HG03175 (cell line): ENCODE results near the gene NEURL1B.

Experiments
- ATAC-seq: cut with Tn5 transposase; IDR thresholded peaks from one replicate; pipeline ENCODE4 v1.9.1; 2021; ENCODE audit warnings: mild to moderate bottlenecking, moderate library complexity; ENCODE audit not compliant: unreplicated experiment

The NEURL1B gene

DNA sequence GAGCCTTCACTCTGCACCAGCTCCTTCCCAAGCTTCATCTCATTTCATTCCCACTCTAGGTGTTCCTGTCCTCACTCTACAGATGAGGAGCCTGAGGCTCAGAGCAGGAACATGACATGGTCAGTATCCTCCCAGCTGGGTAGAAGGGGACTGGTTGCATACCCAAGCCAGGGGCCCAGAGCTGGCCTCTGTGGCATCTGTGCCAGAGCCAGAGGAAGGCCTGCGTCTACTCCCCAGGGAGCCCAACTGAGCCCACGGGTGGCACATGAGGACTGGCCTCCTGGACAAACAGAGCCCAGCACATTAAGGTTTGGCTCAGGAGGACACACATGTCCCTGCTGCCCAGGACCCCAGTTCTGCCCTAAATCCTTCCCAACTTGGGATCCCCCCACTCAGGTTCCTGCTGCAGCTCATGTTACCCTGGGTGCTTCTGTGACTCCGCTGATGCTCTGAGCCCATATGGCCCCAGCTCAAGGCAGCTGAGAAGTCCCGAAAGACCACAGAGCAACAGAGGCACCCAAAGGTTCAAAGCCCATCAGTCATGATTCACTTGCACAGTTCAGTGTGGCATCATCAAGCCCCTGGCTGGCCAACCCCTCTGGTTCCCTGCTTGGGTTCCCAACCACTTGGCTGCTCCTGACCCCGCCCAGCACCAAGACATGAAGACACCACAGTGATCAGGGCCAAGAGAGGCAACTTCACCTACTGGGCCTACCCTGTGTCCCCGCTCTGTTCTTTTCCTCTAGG lies 8.5 kb upstream of the NEURL1B start:
- no peak for ATAC-seq

DNA sequence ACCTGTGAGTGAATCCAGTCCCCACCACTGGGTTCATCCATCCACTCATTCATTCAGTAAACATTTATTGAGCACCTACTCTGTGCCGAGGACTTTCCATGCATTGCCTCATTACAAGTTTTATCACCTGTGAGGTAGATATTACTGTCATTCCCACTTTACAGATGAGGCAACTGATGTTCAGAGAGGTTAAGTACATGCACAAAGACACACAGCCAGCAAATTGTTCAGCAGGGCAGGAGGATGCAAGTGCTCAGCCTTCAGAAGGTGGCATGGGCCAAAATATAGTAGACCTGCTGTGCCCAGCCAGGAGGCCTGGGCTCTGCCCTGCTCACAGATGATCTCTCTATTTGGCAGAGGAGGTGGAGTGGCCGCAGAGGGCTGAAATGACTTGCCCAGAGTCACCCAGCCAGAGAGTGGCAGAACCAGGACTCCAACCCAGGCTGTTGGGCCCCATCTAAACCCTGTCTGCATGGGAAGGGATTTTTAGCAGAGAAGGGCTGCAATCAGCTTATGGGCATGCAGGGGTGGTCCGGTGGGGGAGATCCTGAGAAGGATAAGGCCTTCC lies 7.6 kb upstream of the NEURL1B start:
- ATAC-seq: no peak

DNA sequence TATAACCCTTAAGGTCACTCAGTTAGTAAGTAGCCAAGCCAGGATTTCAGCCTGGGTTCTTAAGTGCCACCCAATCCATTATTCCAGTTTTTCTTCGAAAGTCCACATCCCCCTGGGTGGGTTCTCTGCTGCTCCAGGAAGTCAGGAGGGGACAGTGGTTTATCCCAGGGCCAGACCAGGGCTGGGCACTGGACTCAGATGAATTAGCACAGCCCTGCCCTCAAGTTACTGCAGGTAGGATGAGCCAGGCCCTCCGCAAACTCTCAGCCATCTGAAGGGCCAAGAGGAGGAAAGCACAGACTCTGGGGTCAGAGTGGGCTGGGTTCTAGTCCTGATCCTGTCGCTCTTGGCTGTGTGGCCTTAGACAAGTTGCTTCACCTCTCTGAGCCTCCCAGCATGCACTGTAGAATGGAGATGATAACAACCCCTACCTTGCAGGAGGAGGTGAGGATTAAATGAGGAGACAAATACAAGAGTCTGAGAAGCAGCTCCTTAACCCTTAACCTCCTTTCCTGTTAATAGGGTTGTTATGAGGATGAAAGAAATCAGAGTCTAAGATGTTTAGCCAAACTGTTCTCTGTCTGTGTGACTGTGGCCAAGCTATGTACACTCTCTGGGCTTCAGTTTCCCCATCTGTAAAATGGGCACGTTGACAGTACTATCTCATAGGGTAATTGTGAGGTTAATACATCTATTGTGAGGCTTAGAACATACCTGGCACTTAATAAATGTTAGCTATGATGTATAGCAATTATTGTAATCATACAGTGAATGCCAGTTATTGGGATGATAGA lies 6.8 kb upstream of the NEURL1B start:
- ATAC-seq: no peak

DNA sequence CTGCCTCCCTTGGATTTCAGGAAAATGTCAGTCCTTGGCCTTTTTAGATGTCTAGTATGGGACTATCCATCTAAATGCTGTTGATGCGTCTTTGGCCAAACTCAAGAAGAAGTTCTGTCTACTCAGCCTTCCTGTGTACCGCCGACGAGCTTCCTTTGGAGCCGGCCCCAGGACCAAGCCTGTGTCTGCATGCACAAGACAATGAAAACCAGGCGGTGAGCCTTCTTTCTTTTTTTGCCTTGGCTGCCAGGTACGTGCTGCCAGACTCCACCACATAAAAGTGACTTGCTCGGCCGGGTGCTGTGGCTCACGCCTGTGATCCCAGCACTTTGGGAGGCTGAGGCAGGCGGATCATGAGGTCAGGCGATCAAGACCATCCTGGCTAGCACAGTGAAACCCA lies 6.0 kb upstream of the NEURL1B start:
- ATAC-seq: no peak

DNA sequence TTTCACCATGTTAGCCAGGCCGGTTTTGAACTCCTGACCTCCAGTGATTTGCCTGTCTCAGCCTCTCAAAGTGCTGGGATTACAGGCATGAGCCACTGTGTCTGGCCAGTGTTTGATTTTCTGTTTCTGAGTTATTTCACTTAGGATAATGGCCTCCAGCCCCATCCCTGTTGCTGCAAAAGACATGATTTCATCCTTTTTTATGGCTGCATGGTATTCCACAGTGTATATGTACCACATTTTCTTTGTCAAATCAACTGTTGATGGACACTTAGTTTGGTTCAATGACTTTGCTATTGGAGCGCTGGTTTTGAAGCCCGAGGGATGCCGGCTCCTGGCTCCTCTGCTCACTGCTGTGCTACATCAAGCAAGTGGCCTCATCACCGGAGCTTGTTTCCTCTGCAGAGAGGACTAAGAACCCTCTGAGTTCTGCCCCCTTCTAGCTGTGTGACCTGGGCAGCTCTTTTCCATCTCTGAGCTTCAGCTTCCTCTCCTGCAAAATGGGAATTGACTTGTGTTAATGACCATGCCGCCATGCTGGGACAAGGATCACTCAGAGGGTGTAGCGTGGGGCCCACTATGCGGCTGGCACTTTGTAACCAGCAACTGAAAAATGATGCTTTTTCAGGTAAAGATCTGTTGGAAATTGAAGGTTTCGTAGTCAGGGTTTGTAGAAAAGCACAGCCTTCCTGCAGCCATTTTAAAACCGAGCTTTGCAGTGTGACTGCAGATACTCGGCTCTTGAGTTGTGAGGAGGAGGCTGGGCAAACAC lies 4.6 kb upstream of the NEURL1B start:
- no peak for ATAC-seq

DNA sequence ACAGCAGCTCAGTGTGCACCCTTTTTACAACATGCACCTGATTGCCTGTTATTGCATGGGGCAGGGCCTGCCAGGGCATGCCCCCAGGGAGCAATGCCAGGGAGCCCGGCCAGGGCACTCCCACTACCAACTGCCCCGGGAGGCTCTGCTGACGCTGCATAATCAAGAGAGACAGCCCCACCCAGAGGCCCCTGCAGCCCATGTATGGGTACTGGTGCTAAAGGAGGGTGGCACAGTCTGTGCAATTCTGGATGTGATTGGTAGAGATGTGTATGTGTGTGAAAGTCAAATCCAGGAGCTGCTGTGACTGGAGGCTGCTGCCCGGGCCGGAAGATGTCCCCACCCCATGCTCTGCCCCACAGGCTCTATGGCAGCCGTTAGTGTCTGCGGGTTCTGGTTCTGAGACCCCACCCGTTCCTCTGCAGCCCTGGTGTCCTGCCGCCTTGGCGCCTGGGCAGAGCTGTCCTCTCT lies 3.9 kb upstream of the NEURL1B start:
- ATAC-seq: no peak

DNA sequence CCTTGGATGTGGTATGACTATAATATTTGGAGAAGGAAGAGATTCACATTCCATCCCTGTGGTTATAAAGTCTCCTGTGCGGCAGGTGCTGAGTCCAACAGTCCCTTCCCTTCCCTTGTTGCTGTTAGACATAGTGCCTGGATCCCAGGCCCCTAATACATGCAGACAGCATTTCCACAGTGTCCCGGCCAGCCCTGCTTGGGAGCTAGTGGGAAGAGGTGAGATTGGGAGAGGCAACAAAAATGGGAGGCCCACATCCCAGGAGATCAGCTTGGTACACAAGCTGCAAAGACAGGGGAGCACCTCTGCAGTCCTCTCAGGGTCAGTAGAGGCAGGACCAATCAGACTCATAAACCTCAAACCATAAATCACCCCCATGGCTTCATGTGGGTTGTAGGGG lies 3.3 kb upstream of the NEURL1B start:
- no peak for ATAC-seq

DNA sequence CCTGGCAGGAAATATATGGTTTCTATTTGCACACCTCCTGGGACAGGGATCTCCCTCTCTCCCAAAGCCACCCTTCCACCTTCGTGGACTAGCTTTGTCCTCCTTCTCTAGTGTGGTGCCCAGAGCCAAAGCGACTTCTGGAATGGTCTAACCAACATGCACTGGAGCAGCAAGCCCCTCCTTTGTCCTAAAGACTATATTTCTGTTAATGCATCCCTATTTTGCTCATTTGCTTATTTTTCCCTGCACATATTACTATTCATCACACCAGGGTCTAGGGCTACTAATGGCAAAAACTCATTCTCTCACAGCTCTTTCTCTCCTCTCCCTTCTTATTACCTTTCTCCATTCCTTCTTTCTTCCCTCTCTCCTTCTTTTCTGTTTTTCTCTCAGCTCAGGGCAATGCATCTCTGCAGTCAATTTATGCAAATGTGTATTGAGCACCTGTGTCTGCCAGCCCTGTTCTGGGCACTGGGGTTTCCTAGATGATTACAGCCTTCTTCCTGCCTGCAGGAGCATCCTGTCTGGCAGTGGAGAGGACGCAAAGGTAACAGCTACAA lies 2.8 kb upstream of the NEURL1B start:
- ATAC-seq: no peak

DNA sequence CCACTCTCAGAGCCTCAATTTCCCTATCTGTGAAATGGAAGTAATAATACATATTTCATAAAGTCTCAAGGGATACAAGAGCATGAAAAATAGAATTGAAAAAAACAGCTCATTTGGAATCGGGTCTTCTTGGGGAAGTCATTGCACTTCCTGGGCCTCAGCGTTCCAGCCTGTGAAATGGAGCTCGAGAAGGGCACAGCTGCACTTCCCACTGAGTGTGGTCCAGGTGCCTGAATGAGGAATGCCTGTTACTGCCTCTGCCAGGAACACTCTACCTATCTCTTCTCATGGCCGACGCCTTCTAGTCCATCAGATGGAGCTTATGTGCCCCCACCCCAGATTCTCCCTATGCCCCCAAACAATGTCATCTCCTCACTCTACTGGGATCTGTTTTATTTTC lies 924 bp upstream of the NEURL1B start:
- no peak for ATAC-seq

DNA sequence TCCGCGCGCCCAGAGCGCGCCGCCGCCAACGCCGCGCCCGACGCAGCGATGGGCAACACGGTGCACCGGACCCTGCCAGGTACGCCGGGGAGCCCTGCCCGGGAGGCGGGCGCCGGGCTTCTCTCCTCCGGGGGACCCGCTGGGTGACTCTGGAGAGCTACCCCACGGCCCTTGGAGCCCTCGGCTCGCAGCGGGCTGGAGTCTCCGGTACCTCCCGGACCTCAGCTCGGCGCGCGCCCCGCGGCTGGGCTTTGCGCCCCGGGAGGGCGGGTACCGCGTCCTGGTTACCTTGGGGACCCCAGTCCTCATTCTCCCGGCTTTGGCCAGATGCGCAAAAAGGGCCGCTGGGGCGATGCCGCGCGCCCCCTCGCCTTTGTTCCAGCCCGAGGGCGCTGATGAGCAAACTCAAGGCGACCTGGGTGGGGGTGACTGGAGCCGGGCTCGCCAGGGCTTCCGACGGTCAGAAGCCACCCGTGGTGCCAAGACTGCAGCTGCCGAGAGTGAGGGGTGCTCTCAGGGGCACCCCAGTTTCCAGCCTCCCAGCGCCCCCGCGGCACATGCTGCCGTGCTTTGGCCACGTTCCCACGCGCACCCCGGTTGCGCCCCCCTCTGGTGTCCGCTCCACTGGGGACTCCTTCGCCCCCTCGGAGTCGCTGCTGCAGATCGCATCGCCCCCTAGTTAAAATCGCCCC lies 442 bp downstream of the NEURL1B start:
- no peak for ATAC-seq

DNA sequence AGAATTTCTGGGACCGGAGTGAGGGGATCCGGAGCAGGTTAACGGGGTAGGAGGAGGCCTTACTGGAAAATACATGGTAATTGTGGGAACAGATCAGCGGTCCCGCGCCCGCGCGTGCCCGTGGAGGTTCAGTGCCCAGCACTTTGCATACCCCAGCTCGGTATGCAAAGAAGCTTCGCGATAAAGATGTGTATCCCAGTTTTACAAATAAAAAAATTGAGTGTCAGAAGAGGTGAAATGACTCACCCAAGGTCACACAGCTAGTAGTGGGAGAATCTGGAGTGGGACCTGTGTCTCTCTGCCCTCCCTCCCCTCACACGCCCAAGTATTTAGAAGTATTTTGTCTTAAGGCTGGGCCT lies 967 bp downstream of the NEURL1B start:
- ATAC-seq: no peak

DNA sequence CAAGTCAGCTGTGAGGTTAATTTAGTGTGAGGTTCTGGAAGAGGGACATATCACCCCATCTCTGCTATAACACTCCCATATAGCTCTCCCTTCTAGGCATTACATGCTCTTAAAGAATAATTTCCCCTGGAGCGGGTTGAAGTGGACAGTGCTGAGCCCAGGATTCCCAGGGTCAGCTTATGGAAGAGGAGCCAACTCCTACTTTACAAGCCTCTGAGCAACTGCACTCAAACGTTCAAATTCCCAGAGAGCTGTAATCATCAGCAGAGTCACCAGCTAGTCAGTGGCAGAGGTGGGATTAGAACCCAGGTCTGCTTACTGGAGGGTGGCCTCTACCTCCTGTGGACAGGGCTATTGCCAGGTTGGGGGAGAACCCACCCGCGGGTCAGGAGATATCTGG lies 1.4 kb downstream of the NEURL1B start:
- no peak for ATAC-seq

DNA sequence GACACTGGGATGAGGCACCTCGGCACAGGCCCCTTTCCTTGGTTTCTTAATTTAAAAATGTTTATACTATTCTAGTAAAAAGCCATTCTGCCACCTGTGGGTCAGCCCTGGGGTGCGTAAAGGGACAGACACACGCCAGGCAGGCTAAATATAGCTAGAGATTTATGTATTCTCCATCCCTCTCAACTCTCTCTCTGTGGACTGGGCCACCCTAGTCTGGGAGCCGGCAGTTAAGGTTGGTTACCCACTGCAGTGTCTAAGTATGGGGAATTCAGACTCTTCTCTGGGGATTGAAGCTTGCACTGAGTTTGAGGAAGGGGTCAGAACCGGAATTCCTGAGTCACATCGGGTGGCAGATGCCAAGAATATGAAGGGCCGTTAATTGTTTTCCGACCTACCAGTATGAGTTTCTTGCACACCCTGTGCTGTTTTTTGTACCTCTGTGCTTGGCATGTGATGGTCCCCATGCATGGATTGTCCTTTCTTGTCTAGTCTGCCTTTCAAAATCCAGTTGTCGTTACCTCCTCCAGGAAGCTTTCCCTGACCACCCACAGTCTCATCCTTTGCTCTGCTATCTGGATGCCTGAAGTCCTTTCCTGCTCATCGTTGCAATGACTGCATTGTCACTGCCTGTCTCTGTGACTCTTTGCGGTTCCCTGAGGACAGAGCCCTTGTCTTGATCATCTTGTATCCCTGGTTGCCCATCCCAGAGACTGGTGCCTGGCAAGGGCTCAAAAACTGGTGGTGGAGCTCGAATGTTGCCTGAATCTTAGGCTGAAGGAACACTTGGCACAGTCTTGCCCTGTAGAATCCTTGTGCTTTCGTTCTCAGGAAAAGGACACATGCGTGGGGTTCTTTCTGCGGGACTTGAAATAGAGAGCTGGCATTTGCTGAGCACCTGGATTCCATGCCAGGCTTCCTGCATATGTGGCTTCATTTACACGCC lies 2.1 kb downstream of the NEURL1B start:
- ATAC-seq: no peak

DNA sequence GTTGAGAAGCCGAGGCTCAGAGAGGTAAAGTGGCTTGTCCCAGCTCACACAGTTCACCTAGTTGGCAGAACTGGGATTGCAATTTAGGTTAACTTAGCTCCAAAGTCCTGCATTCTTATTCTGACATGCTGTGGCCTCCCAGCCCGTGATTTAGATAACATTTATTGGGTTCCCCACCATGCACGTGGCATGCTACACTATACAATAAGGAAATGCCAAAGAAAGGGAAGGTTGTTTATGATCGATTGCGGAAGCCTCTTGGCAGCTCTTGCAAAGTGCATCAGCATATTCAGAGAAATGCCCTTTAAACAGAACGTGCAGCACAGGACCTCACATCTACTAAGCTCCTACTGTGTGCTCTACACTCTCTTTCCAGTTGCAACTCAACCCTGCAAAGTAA lies 3.2 kb downstream of the NEURL1B start:
- ATAC-seq: no peak

DNA sequence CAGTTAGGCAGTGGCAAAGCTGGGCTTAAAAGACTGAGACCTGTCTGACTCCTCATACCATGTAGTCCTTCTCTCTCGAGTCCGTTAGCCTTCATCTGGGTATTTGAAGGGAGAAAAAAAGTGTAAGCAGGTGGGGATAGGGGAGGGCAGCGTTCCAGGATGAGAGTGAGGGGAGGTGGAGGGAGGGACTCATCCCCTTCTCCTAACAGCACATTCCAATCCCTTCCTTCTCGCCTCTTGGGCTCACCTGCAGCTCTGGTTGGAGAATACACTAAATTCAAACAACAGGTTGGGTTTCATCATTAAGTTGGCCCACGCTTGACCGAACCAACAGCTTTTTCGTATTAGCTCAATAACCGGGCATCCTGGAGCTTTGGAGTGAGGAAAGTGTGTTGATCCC lies 3.6 kb downstream of the NEURL1B start:
- ATAC-seq: no peak

DNA sequence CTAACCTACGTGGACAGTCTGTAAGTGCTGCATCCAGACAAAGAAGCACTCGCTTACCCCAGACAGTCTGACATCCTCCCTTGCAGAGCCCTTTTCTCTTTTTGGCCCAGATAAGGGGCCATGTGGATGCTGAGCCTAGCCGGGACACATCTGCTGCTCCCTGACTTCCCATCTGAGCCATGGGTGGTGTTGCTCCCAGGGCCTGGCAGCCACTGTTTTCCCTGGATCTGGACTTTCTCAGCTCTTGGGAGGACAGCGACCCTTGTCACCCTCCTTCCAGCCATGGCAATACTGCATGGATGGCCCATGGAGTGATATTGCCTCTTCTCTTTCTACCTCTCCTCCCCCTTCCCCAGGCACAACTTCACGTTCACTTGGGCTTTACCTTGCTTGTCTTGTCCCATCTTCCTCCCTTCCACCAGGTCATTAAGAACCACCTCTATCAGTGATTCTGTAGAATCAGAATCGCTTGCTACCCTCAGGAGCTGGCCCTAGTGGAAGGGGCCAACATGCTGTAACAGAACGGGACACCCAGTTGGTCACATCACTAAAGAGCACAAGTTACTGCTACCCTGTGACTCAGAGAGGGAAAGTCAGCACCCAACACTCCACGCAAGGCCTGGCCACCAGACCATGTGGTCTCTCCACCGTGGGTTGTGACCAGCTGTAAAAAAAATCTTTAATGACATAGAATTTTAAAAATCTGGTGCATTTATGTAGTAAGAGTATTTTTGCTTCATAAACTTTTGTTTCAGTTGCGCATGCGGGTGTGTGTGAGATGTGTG lies 4.4 kb downstream of the NEURL1B start:
- ATAC-seq: no peak

DNA sequence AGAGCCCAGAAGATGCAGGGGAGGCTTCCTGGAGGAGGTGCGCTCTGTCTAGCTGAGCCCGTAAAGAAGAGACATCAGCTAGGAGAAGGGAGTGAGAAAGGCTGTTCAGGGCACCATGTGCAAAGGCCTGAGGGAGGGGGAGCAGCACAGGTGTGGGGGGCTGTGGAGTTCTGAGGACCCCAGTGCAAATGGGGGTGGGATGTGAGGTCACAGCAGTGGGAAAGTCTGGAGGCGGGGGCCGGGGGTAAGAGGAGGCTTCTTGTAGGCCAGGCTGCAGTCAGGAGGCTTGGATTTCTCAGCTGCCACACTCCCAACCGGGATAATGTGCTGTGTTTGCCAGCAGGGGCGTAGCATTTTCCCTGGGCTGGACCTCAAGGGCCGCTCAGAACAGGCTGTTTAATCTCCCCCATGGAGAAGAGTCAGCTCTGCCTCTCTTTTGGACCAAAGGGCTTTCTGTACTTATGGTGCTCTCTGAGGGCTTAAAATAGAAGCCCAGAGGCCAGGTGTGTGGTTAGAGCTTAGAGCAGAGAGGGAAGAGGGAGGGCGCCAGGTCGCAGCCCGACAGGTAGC lies 5.7 kb downstream of the NEURL1B start:
- ATAC-seq: no peak

DNA sequence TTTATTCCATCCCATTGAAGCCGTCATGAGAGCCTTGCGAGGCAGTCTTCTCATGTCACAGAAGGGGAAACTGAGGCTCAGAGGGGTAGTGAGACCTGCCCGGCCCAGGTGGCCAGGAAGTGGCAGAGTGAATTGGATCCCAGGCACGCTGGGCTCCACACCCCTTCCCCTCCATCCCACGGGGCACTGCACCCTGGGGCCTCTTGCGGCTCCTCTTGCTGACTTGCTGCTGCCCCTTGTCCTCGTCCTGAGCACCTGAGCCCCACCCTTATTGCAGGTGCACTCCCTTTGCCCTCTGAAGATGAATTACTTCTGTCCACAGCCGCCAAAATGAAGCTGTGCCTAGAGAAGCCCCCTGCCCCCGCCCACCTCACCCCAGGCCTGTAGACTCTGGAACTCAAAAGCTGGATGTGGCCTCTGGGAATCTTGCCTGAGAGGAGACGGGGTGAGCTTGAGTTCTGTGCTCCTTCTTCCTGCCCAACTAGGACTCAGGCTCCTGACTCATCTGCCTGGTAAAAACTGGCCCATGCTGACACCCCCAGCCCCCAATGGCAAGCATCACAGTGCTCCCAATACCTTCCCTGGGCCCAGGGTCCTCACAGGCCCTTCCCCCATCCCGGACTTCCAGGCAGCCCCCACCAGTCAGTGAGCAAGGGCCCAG lies 6.4 kb downstream of the NEURL1B start:
- ATAC-seq: no peak
